HCT116 (cell line): ENCODE data around the gene UBE2H. TPM values are rescaled to one million over a fixed set of nuclear protein-coding genes. Genes with fewer than 3 reads are reported as not detected.

ENCODE experiments used
- ATAC-seq: fragments of 200-7000 bp; cut with Tn5 transposase; 2 replicates; pipeline ENCODE4 v1.9.1; 2020; ENCODE audit warnings: mild to moderate bottlenecking, moderate library complexity
- BruUV-seq: library from RNA; stranded (reverse); fragments of 400-500 nt; replicated peaks from 2 replicates; lab custom pipeline; 2021; lab: Mats Ljungman, UMichigan
- CTCF ChIA-PET: fragments of 300-600 bp; sonication (Branson Sonifier 250); formaldehyde crosslinking; loops from one replicate; lab custom pipeline; 2021; ENCODE audit warnings: antibody characterized with exemption; lab: Charles Lee
- POLR2A ChIA-PET: fragments of 300-600, 350-600 bp; sonication (Branson Sonifier 250); formaldehyde crosslinking; loops from one replicate; lab custom pipeline; 2021; ENCODE audit warnings: antibody characterized with exemption; lab: Charles Lee
- RAD21 ChIA-PET, 2 experiments: fragments of 300-600 bp; sonication (Branson Sonifier 250); formaldehyde crosslinking; loops; one replicate each; lab custom pipeline; 2023; ENCODE audit warnings: low total read pairs in 2 of 2; ENCODE audit not compliant: uncharacterized antibody in 2 of 2, unreplicated experiment in 2 of 2, low non-redundant PET in 1 of 2; lab: Charles Lee
- DNase-seq: peaks from one replicate; pipeline ENCODE4 v3.0.0-alpha.2; 2010; ENCODE audit warnings: low read depth, low spot score
- H2AFZ ChIP-seq: fragments of 200-600 bp; shearing (Covaris generic), sonication (generic); 2 replicates; pipeline ENCODE4 v1.6.1; 2017; ENCODE audit warnings: low read depth, mixed run types, mixed read lengths, antibody characterized with exemption, low read length; ENCODE audit not compliant: poor library complexity, severe bottlenecking
- H3K27ac ChIP-seq: 2 replicates; pipeline ENCODE4 v1.5.1; 2012; ENCODE audit warnings: low read depth, low read length
- H3K27me3 ChIP-seq: fragments of 200-600 bp; sonication (generic); 2 replicates; pipeline ENCODE4 v1.6.1; 2016; ENCODE audit warnings: mixed run types, low read length, mixed read lengths; ENCODE audit not compliant: insufficient read depth
- H3K36me3 ChIP-seq, 2 experiments: fragments of 200-500 bp in 1 of 2; fragments of 200-600 bp in 1 of 2; sonication (Bioruptor generic) in 1 of 2; sonication (generic) in 1 of 2; 2 replicates each; pipeline versions ENCODE4 v1.5.1 to v1.6.1; 2014 to 2016; ENCODE audit warnings: low read length in 2 of 2, inconsistent platforms in 1 of 2, mixed read lengths in 1 of 2, mixed run types in 1 of 2; ENCODE audit not compliant: insufficient read depth in 2 of 2, control insufficient read depth in 1 of 2
- H3K4me1 ChIP-seq, 2 experiments: fragments of 200-600 bp in 1 of 2; sonication (generic) in 1 of 2; 2 replicates each; pipeline versions ENCODE4 v1.5.1 to v1.6.1; 2012 to 2017; ENCODE audit warnings: low read length in 2 of 2, inconsistent platforms in 1 of 2, mild to moderate bottlenecking in 1 of 2, mixed read lengths in 1 of 2, mixed run types in 1 of 2, moderate library complexity in 1 of 2; ENCODE audit not compliant: insufficient read depth in 2 of 2, control insufficient read depth in 1 of 2
- H3K4me2 ChIP-seq: fragments of 200-600 bp; sonication (generic); 2 replicates; pipeline ENCODE4 v1.6.1; 2017; ENCODE audit warnings: mixed run types, low read length, mixed read lengths
- H3K4me3 ChIP-seq, 2 experiments: fragments of 200-600 bp in 1 of 2; sonication (generic) in 1 of 2; replicated peaks in 1 of 2; 2 replicates each; pipeline ENCODE4 v1.5.1; 2011 to 2016; ENCODE audit warnings: low read length in 2 of 2, control low read depth in 1 of 2, low read depth in 1 of 2, mild to moderate bottlenecking in 1 of 2, mixed read lengths in 1 of 2, mixed run types in 1 of 2
- H3K79me2 ChIP-seq: fragments of 200-600 bp; sonication (generic); 2 replicates; pipeline ENCODE4 v1.6.1; 2017; ENCODE audit warnings: mild to moderate bottlenecking, mixed run types, low read length, moderate library complexity, mixed read lengths; ENCODE audit not compliant: insufficient read depth
- H3K9ac ChIP-seq: fragments of 200-600 bp; sonication (generic); 2 replicates; pipeline ENCODE4 v1.6.1; 2016; ENCODE audit warnings: low read length, mixed read lengths
- H3K9me2 ChIP-seq: fragments of 200-600 bp; sonication (generic), shearing (Covaris generic); 2 replicates; pipeline ENCODE4 v1.6.1; 2017; ENCODE audit warnings: mixed run types, mild to moderate bottlenecking, moderate library complexity; ENCODE audit not compliant: insufficient read depth
- H3K9me3 ChIP-seq, 2 experiments: fragments of 200-500 bp in 1 of 2; fragments of 200-600 bp in 1 of 2; sonication (Bioruptor generic) in 1 of 2; sonication (generic) in 1 of 2; 2 replicates each; pipeline ENCODE4 v1.6.1; 2014 to 2017; ENCODE audit warnings: low read length in 2 of 2, mixed read lengths in 2 of 2, inconsistent platforms in 1 of 2, low read depth in 1 of 2, mild to moderate bottlenecking in 1 of 2, mixed run types in 1 of 2, moderate library complexity in 1 of 2; ENCODE audit not compliant: control insufficient read depth in 1 of 2, insufficient read depth in 1 of 2
- H4K20me1 ChIP-seq: fragments of 200-600 bp; sonication (generic), shearing (Covaris generic); 2 replicates; pipeline ENCODE4 v1.6.1; 2017; ENCODE audit warnings: mixed run types, mild to moderate bottlenecking, moderate library complexity; ENCODE audit not compliant: insufficient read depth
- CEBPB ChIP-seq: IDR thresholded peaks from 2 replicates; pipeline ENCODE4 v1.6.1; 2012; ENCODE audit warnings: low read depth
- CTCF ChIP-seq, 3 experiments: fragments of 200-600 bp in 1 of 3; sonication (generic) in 1 of 3; IDR thresholded peaks in 2 of 3; conservative IDR thresholded peaks in 1 of 3; 2 replicates each; pipeline ENCODE4 v1.5.1; 2012 to 2017; ENCODE audit warnings: low read depth in 2 of 3, low read length in 2 of 3, antibody characterized with exemption in 1 of 3, borderline replicate concordance in 1 of 3, control low read depth in 1 of 3, mild to moderate bottlenecking in 1 of 3, mixed read lengths in 1 of 3, mixed run types in 1 of 3, moderate library complexity in 1 of 3; ENCODE audit not compliant: insufficient read depth in 1 of 3
- EZH2 ChIP-seq: fragments of 200-600 bp; sonication (generic); IDR thresholded peaks from 2 replicates; pipeline ENCODE4 v1.6.1; 2017; ENCODE audit warnings: antibody characterized with exemption, mixed run types
- MAX ChIP-seq: IDR thresholded peaks from 2 replicates; pipeline ENCODE4 v1.6.1; 2012
- REST ChIP-seq: IDR thresholded peaks from 2 replicates; pipeline ENCODE4 v1.6.1; 2012; ENCODE audit warnings: low read depth
- SIN3A ChIP-seq: IDR thresholded peaks from 2 replicates; pipeline ENCODE4 v1.6.1; 2012; ENCODE audit warnings: low read depth
- SP1 ChIP-seq: IDR thresholded peaks from 2 replicates; pipeline ENCODE4 v1.6.1; 2012; ENCODE audit warnings: low read depth
- TCF7L2 ChIP-seq: IDR thresholded peaks from 2 replicates; pipeline ENCODE4 v1.7.0; 2011; ENCODE audit warnings: borderline replicate concordance, inconsistent platforms; ENCODE audit not compliant: insufficient read depth, insufficient read length; ENCODE audit errors: extremely low read depth
- YY1 ChIP-seq: IDR thresholded peaks from 2 replicates; pipeline ENCODE4 v1.6.1; 2011; ENCODE audit warnings: low read length, low read depth, moderate library complexity, mild to moderate bottlenecking; ENCODE audit not compliant: insufficient replicate concordance; ENCODE audit errors: extremely low read depth
- intact Hi-C: fragments of 100-400 bp; cut with micrococcal nuclease; formaldehyde crosslinking; loops from 2 replicates; pipeline ENCODE4 v1.10.0; 2022
- total RNA-seq: library from RNA; stranded (reverse); gene quantifications from one replicate; pipeline ENCODE4 v1.2.1, GENCODE V29; 2021; ENCODE audit not compliant: unreplicated experiment

UBE2H gene
- total RNA-seq, 1 experiment from 2014 or later = 117 TPM

DNA sequence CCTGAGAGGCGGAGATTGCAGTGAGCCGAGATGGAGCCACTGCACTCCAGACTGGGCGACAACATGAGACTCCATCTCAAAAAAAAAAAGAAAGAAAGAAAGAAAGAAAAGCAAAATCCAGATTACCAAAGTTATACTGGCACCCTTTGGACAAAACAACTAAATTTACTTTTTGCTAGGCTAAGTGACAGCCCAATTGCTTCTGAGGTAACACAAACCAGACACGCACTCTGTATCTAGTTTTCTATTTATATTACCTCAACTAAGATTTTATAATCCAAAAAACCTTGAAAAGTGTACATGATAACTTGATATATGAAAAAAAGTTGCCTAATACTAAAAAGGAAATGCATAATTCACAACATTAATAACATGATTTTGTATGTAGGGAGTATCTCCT is 12.9 kb downstream of the UBE2H start:
- H3K27ac ChIP-seq = no peak overlapping the region
- POLR2A ChIA-PET = no interaction called here
- TF ChIP-seq REST (no peak), YY1 (no peak), EZH2 (no peak), MAX (no peak), CTCF (IDR thresholded peaks at IDR 0.05 in 2 of 3, conservative IDR thresholded peaks at IDR 0.05 in 1 of 3; ENCODE audit: borderline replicate concordance in 1 of 3, insufficient read depth in 1 of 3, low read depth in 2 of 3, low read length in 2 of 3) (no peak), TCF7L2 (no peak), SP1 (no peak), CEBPB (no peak), SIN3A (no peak)
- peaks cover 14 to 15% of the 10 kb centered on the region in 2 experiments for H3K4me1 ChIP-seq
- H3K79me2 ChIP-seq = peaks cover 94% of the 10 kb centered on the region
- RAD21 ChIA-PET = no interaction called here
- H3K4me3 ChIP-seq = no peak overlapping the region
- H3K9me2 ChIP-seq = no peaks in the 10 kb centered on the region
- CTCF ChIA-PET = no interaction called here
- DNase-seq (no peak), ATAC-seq (no peak)
- H4K20me1 ChIP-seq = peaks cover 7% of the 10 kb centered on the region; the same call in 1 of the 2 replicates
- H3K4me2 ChIP-seq = no peak overlapping the region
- no TSS peak for BruUV-seq
- no peak overlapping the region for H3K9ac ChIP-seq
- intact Hi-C loops = no loop called here
- no peaks in the 10 kb centered on the region for H3K27me3 ChIP-seq
- peaks cover 0 to 9% of the 10 kb centered on the region in 2 experiments; a peak in 3 of 4 replicates for H3K36me3 ChIP-seq
- H2AFZ ChIP-seq = no peak overlapping the region
- H3K9me3 ChIP-seq = no peaks in the 10 kb centered on the region
